AG04449 (cell line): ENCODE data around the gene SIRPG.

ENCODE experiments used
- CTCF ChIA-PET: fragments of 350-600 bp; formaldehyde crosslinking; extraction: SDS; loops from one replicate; lab custom pipeline; 2021; ENCODE audit warnings: antibody characterized with exemption; lab: Yijun Ruan, JAX
- POLR2A ChIA-PET: fragments of 400-600, 350-600 bp; formaldehyde crosslinking; extraction: SDS; loops from one replicate; lab custom pipeline; 2020; ENCODE audit warnings: antibody characterized with exemption, inconsistent platforms; lab: Yijun Ruan, JAX
- DNase-seq: peaks from one replicate; pipeline ENCODE4 v3.0.0-alpha.2; 2010; ENCODE audit warnings: low read depth, low spot score
- H3K4me3 ChIP-seq: 2 replicates; pipeline ENCODE4 v1.5.1; 2011; ENCODE audit warnings: low read depth, mild to moderate bottlenecking, control low read depth, low read length
- CTCF ChIP-seq: IDR thresholded peaks from one replicate; pipeline ENCODE4 v1.5.1; 2011; ENCODE audit warnings: mild to moderate bottlenecking, moderate library complexity, low read length, control low read depth, inconsistent platforms; ENCODE audit not compliant: insufficient read depth; ENCODE audit errors: missing control alignments

Gene SIRPG

GRCh38 chr20:1595333-1595732 lies 62.2 kb downstream of the SIRPG start:
- POLR2A ChIA-PET, result no interaction called here
- CTCF ChIA-PET, result no interaction called here

GRCh38 chr20:1588533-1589460 lies 68.8 kb downstream of the SIRPG start:
- no peak for DNase-seq
- H3K4me3 ChIP-seq, result no peak overlapping the region
- POLR2A ChIA-PET, result no interaction called here
- TF ChIP-seq CTCF, result no peak
- CTCF ChIA-PET, result no interaction called here

More at GRCh38 chr20:1595333-1595732, 62.2 kb downstream of the SIRPG start:
- no peak for TF ChIP-seq CTCF
- no peak overlapping the region for H3K4me3 ChIP-seq
- DNase-seq, result no peak

- no peak overlapping the region for H3K4me3 ChIP-seq
- ChIA-PET POLR2A (no interaction called here), CTCF (no interaction called here)
- TF ChIP-seq CTCF, result no peak
- no peak for DNase-seq
These were observed 69.6 kb downstream of the SIRPG start for GRCh38 chr20:1587781-1588532.

GRCh38 chr20:1579488-1579887 lies 78.1 kb downstream of the SIRPG start:
- DNase-seq, result no peak
- CTCF ChIA-PET, result no interaction called here
- TF ChIP-seq CTCF, result no peak

More at GRCh38 chr20:1579488-1579887, 78.1 kb downstream of the SIRPG start:
- H3K4me3 ChIP-seq, result no peak overlapping the region
- POLR2A ChIA-PET, result no interaction called here
